HepG2 (cell line): ENCODE results near the gene MED12. TPM values are rescaled to one million over a fixed set of nuclear protein-coding genes. Genes with fewer than 3 reads are reported as not detected.

Experiments used
- ATAC-seq: fragments of 200-7000 bp; cut with Tn5 transposase; 3 replicates; pipeline ENCODE4 v1.9.1; 2020; ENCODE audit warnings: mild to moderate bottlenecking, moderate library complexity
- BruUV-seq: library from RNA; stranded (reverse); fragments of 400-500 nt; replicated peaks from 2 replicates; lab custom pipeline; 2021; lab: Mats Ljungman, UMichigan
- CTCF ChIA-PET: fragments of 300-600 bp; formaldehyde crosslinking; extraction: SDS; loops from one replicate; lab custom pipeline; 2021; ENCODE audit warnings: low total read pairs, inconsistent platforms, low intra/inter-chr PET ratio; lab: Yijun Ruan, JAX
- POLR2A ChIA-PET: fragments of 350-600 bp; sonication (Branson Sonifier 250); formaldehyde crosslinking; loops from one replicate; lab custom pipeline; 2020; ENCODE audit warnings: antibody characterized with exemption, inconsistent platforms; lab: Yijun Ruan, JAX
- DNase-seq: peaks from one replicate; pipeline ENCODE4 v3.0.0-alpha.2; 2015; ENCODE audit warnings: low spot score
- FAIRE-seq: peaks from 3 replicates; lab custom pipeline; 2011; peaks lifted over from hg19 to GRCh38; lab: Jason Lieb, UNC
- H2AFZ ChIP-seq: one replicate; pipeline ENCODE4 v1.6.1; 2011; ENCODE audit warnings: low read length, inconsistent platforms
- H3K27ac ChIP-seq: fragments of 300-600 bp; 3 replicates; pipeline ENCODE4 v1.8.0; 2011; ENCODE audit warnings: mixed run types, mild to moderate bottlenecking, mixed read lengths, low read length, inconsistent platforms; ENCODE audit not compliant: insufficient read depth; ENCODE audit errors: extremely low read length
- H3K27me3 ChIP-seq, 2 experiments: fragments of 200-600 bp in 1 of 2; 2 replicates in 1 of 2; 3 replicates in 1 of 2; pipeline versions ENCODE4 v1.6.0 to v1.8.0; 2011; ENCODE audit warnings: low read length in 2 of 2, mild to moderate bottlenecking in 2 of 2, moderate library complexity in 2 of 2, inconsistent platforms in 1 of 2; ENCODE audit not compliant: insufficient read depth in 2 of 2, control insufficient read depth in 1 of 2
- H3K36me3 ChIP-seq, 2 experiments: fragments of 200-600 bp in 1 of 2; replicated peaks in 1 of 2; 2 replicates in 1 of 2; 3 replicates in 1 of 2; pipeline versions ENCODE4 v1.5.1 to v1.8.0; 2011; ENCODE audit warnings: low read length in 2 of 2, inconsistent platforms in 1 of 2; ENCODE audit not compliant: insufficient read depth in 2 of 2, control insufficient read depth in 1 of 2
- H3K4me1 ChIP-seq: 2 replicates; pipeline ENCODE4 v1.5.1; 2012; ENCODE audit warnings: low read length, inconsistent platforms; ENCODE audit not compliant: insufficient read depth
- H3K4me2 ChIP-seq: 2 replicates; pipeline ENCODE4 v1.6.0; 2011; ENCODE audit warnings: low read depth, low read length, inconsistent platforms
- H3K4me3 ChIP-seq, 3 experiments: fragments of 200-600 bp in 1 of 3; sonication (generic), shearing (Covaris generic) in 1 of 3; replicated peaks in 1 of 3; 2 replicates each; pipeline ENCODE4 v1.5.1; 2011 to 2016; ENCODE audit warnings: low read length in 3 of 3, inconsistent platforms in 2 of 3, low read depth in 2 of 3, mild to moderate bottlenecking in 2 of 3, control low read depth in 1 of 3, mixed read lengths in 1 of 3; ENCODE audit not compliant: insufficient read depth in 1 of 3
- H3K79me2 ChIP-seq: one replicate; pipeline ENCODE4 v1.6.1; 2011; ENCODE audit warnings: low read length, inconsistent platforms; ENCODE audit not compliant: insufficient read depth
- H3K9ac ChIP-seq: 2 replicates; pipeline ENCODE4 v1.6.0; 2011; ENCODE audit warnings: mild to moderate bottlenecking, low read depth, low read length, inconsistent platforms; ENCODE audit not compliant: insufficient read depth
- H3K9me3 ChIP-seq: 2 replicates; pipeline ENCODE4 v1.5.1; 2012; ENCODE audit warnings: mild to moderate bottlenecking, low read length
- H4K20me1 ChIP-seq: 2 replicates; pipeline ENCODE4 v1.6.0; 2011; ENCODE audit warnings: inconsistent platforms, mild to moderate bottlenecking, low read length, moderate library complexity; ENCODE audit not compliant: insufficient read depth
- ATRX ChIP-seq: sonication (generic); formaldehyde crosslinking; IDR thresholded peaks from 2 replicates; pipeline ENCODE4 v1.4.0; 2020; ENCODE audit warnings: missing genetic modification reagents, borderline replicate concordance
- CBX1 ChIP-seq: IDR thresholded peaks from one replicate; pipeline ENCODE4 v1.6.1; 2016; ENCODE audit warnings: antibody characterized with exemption, low read depth
- GABPB1 ChIP-seq: IDR thresholded peaks from 2 replicates; pipeline ENCODE4 v1.6.1; 2016; ENCODE audit warnings: mild to moderate bottlenecking, missing genetic modification reagents, moderate library complexity, missing compliant biosample characterization
- SRSF4 ChIP-seq: fragments of 200-400 bp; formaldehyde crosslinking; IDR thresholded peaks from one replicate; pipeline ENCODE4 v1.6.1; 2018; ENCODE audit warnings: mild to moderate bottlenecking, low read depth, low read length, moderate library complexity; ENCODE audit not compliant: poor library complexity, severe bottlenecking
- TCF12 ChIP-seq, 2 experiments: fragments of 450-650 bp in 1 of 2; sonication (generic) in 1 of 2; formaldehyde crosslinking in 1 of 2; IDR thresholded peaks; 2 replicates each; pipeline versions ENCODE4 v1.6.1 to v1.8.0; 2017 to 2022; ENCODE audit warnings: antibody characterized with exemption in 1 of 2, mild to moderate bottlenecking in 1 of 2, missing genetic modification reagents in 1 of 2, moderate library complexity in 1 of 2
- TSC22D2 ChIP-seq: sonication (generic); formaldehyde crosslinking; IDR thresholded peaks from 2 replicates; pipeline ENCODE4 v1.5.1; 2020; ENCODE audit warnings: missing genetic modification reagents, mild to moderate bottlenecking, borderline replicate concordance
- ZFP82 ChIP-seq: sonication (generic); formaldehyde crosslinking; IDR thresholded peaks from 2 replicates; pipeline ENCODE4 v1.5.1; 2020; ENCODE audit warnings: mild to moderate bottlenecking, missing genetic modification reagents, borderline replicate concordance
- WGBS: methylation state at CpG from one replicate; pipeline ENCODE4 v1.1.6; 2017; ENCODE audit warnings: low lambda C conversion rate; 5-methylcytosine and 5-hydroxymethylcytosine counted together
- in situ Hi-C: cut with HindIII; loops from 2 replicates; pipeline ENCODE4 v1.10.0; 2017; ENCODE audit warnings: low pct_unique_long_range_greater_than_20kb; ENCODE audit not compliant: extremely low pct_ligation_motif_present
- intact Hi-C: fragments of 100-400 bp; cut with micrococcal nuclease; formaldehyde crosslinking; loops from one replicate; pipeline ENCODE4 v1.10.0; 2022; ENCODE audit not compliant: unreplicated experiment
- polyA plus RNA-seq, 8 experiments: library from polyadenylated mRNA; depleted of rRNA in 3 of 8; stranded (reverse) in 7 of 8; unstranded in 1 of 8; fragments of >200 nt; fragmentation: Illumina TruSeq in 4 of 8; extraction: Trizol in 4 of 8; gene quantifications; 2 replicates each; pipeline versions ENCODE4 v1.2.1 to v1.2.3, GENCODE V29; 2011 to 2016; ENCODE audit warnings: low read depth in 4 of 8, missing spikeins in 1 of 8, mixed read lengths in 1 of 8; ENCODE audit not compliant: insufficient read depth in 1 of 8
- total RNA-seq, 5 experiments: library from RNA; depleted of rRNA; stranded (reverse); fragments of >200 nt; fragmentation: Illumina TruSeq; extraction: Trizol; gene quantifications; 2 replicates each; pipeline ENCODE4 v1.2.3, GENCODE V29; 2016; ENCODE audit warnings: low read depth in 1 of 5
- TF ChIP-seq, protein P1 (sequence below), 2 experiments: sonication (generic) in 1 of 2; formaldehyde crosslinking in 1 of 2; IDR thresholded peaks; 2 replicates each; pipeline versions ENCODE4 v1.4.0 to v1.6.1; 2016 to 2020; ENCODE audit warnings: borderline replicate concordance in 1 of 2, low read depth in 1 of 2, mild to moderate bottlenecking in 1 of 2, missing genetic modification reagents in 1 of 2
- TF ChIP-seq, protein P2 (sequence below): sonication (generic); formaldehyde crosslinking; IDR thresholded peaks from 2 replicates; pipeline ENCODE4 v1.4.0; 2020; ENCODE audit warnings: missing genetic modification reagents, borderline replicate concordance

Gene MED12
- total and polyA plus RNA-seq, 2 of the 13 experiments (the other 11 are each of a cell fraction or from before 2014, with no cell fraction given): 9.4 to 15.0 TPM

DNA sequence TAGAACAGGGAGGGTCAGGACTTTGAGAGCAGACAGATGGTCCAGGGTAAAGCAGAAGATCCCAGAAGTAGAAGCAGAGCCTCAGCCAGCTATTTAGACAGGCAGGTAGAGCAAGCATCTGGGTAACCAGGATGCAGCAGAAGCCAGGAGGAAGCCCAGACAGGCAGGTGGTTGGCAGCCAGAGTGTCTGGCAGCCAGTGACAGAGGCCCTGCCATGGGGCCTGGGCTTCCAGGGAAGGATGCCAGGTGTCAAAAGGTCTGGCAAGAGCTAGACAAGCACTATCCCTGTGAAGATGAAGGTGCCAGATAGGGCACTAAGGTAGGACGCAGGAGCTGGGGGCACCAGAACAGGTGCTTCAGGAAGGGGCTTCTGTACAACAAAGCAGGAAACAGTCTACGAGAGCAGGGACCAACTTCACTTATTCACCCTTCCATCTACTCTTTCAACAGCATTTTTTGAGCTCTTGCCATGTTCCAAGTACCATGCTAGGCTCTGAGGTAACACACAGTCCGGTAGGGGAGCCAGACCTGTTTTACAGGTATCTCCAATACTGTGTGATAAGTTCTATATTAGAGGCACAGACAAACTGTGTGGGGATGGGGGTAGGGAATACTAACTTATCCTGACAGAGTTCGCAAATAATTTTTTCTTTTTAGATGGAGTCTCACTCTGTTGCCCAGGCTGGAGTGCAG lies 66.6 kb downstream of the MED12 start:
- no peak for ATAC-seq
- Histone ChIP-seq H3K79me2 (no peaks in the 10 kb centered on the region), H3K9me3 (no peaks in the 10 kb centered on the region), H3K4me1 (peaks cover 48% of the 10 kb centered on the region), H4K20me1 (no peaks in the 10 kb centered on the region), H3K4me2 (no peak overlapping the region), H3K4me3 (no peak overlapping the region), H3K27ac (peak overlapping the region; percentile 100), H3K9ac (no peak overlapping the region), H3K27me3 (no peaks in the 10 kb centered on the region), H2AFZ (no peak overlapping the region)
- CTCF ChIA-PET: no interaction called here
- FAIRE-seq: no peak
- 94% methylated on average over 2 of the region's 4 CpGs for WGBS
- in situ Hi-C loops: no loop called here
- no TSS peak for BruUV-seq
- intact Hi-C loops: loop anchor here (5.0 kb wide), 3 partner anchors 32 to 88 kb away; partner anchors contain the start of genes FOXO4 and ZMYM3
- DNase-seq: no peak
- TF ChIP-seq GABPB1 (CRISPR knock-in tag) (no peak), ATRX (CRISPR knock-in tag) (no peak), TSC22D2 (CRISPR knock-in tag) (no peak), TCF12 (IDR thresholded peaks at IDR 0.05) (no peak), TCF12 (CRISPR knock-in tag; IDR thresholded peaks at IDR 0.05) (no peak), ZFP82 (CRISPR knock-in tag) (no peak), CBX1 (no peak), SRSF4 (no peak)
- TF ChIP-seq, protein P1, sequence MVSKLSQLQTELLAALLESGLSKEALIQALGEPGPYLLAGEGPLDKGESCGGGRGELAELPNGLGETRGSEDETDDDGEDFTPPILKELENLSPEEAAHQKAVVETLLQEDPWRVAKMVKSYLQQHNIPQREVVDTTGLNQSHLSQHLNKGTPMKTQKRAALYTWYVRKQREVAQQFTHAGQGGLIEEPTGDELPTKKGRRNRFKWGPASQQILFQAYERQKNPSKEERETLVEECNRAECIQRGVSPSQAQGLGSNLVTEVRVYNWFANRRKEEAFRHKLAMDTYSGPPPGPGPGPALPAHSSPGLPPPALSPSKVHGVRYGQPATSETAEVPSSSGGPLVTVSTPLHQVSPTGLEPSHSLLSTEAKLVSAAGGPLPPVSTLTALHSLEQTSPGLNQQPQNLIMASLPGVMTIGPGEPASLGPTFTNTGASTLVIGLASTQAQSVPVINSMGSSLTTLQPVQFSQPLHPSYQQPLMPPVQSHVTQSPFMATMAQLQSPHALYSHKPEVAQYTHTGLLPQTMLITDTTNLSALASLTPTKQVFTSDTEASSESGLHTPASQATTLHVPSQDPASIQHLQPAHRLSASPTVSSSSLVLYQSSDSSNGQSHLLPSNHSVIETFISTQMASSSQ (IDR thresholded peaks at IDR 0.05; ENCODE audit: low read depth): no peak
- TF ChIP-seq, protein P1 (CRISPR knock-in tag; IDR thresholded peaks at IDR 0.05; ENCODE audit: borderline replicate concordance): no peak
- TF ChIP-seq, protein P2, sequence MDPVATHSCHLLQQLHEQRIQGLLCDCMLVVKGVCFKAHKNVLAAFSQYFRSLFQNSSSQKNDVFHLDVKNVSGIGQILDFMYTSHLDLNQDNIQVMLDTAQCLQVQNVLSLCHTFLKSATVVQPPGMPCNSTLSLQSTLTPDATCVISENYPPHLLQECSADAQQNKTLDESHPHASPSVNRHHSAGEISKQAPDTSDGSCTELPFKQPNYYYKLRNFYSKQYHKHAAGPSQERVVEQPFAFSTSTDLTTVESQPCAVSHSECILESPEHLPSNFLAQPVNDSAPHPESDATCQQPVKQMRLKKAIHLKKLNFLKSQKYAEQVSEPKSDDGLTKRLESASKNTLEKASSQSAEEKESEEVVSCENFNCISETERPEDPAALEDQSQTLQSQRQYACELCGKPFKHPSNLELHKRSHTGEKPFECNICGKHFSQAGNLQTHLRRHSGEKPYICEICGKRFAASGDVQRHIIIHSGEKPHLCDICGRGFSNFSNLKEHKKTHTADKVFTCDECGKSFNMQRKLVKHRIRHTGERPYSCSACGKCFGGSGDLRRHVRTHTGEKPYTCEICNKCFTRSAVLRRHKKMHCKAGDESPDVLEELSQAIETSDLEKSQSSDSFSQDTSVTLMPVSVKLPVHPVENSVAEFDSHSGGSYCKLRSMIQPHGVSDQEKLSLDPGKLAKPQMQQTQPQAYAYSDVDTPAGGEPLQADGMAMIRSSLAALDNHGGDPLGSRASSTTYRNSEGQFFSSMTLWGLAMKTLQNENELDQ (CRISPR knock-in tag): no peak
- TF ChIP-seq, all 625 proteins: peak for 0
- POLR2A ChIA-PET: interaction anchor here (0.6 to 5.2 kb wide), 6 partner anchors 11 to 70 kb away, joined by 3 to 68 read pairs (median 7); partner anchors contain the start of gene GJB1
- no peaks in the 10 kb centered on the region for H3K36me3 ChIP-seq
